ENCODE data around the gene HSD3B2. TPM values are rescaled to one million over a fixed set of nuclear protein-coding genes. Genes with fewer than 3 reads are reported as not detected.

HSD3B2 gene
- total RNA-seq, 1 donor: not detected

DNA sequence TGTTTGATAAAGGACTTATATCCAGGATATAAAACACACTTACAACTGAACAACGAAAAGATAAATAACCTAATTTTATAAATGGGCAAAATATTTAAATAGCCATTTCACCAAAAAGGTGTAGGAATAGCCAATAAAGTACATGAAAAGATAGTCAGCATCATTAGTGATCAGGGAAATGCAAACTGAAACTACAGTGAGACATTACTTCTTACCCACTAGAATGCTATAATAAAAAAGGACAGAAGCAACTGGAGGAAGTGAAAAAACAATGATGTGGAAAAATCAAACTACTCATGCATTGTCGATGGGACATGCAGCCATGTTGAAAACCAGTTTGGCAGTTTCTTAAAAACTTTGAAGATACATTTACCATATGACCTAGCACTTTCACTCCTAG is 48.6 kb downstream of the HSD3B2 start:
- H3K4me3 ChIP-seq (ENCODE audit: low read depth, low read length): no peak overlapping the region
- DNase-seq (ENCODE audit: low read depth): no peak
- TF ChIP-seq, protein P1, sequence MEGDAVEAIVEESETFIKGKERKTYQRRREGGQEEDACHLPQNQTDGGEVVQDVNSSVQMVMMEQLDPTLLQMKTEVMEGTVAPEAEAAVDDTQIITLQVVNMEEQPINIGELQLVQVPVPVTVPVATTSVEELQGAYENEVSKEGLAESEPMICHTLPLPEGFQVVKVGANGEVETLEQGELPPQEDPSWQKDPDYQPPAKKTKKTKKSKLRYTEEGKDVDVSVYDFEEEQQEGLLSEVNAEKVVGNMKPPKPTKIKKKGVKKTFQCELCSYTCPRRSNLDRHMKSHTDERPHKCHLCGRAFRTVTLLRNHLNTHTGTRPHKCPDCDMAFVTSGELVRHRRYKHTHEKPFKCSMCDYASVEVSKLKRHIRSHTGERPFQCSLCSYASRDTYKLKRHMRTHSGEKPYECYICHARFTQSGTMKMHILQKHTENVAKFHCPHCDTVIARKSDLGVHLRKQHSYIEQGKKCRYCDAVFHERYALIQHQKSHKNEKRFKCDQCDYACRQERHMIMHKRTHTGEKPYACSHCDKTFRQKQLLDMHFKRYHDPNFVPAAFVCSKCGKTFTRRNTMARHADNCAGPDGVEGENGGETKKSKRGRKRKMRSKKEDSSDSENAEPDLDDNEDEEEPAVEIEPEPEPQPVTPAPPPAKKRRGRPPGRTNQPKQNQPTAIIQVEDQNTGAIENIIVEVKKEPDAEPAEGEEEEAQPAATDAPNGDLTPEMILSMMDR (IDR thresholded peaks at IDR 0.05; ENCODE audit: insufficient read depth, low read length): no peak

DNA sequence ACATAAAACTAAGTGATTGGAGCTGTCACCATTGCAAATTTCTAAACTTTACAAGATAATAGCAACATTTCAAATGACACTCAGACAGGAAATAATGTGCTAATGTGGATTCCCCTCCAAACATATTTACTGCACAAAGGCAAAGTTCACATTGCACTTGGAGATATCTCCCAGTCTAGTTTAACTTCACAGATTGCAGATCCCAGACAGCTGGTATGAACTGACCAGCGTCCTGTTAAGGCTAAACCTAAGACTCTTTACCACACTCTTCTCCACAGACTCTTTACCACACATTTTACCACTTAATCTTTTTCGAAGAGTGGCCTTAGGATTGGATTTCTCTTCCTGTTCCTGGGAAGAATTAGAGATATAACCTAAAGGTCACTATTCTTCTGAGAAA is 51.5 kb downstream of the HSD3B2 start:
- TF ChIP-seq, protein P1 (IDR thresholded peaks at IDR 0.05; ENCODE audit: insufficient read depth, low read length): no peak
- H3K4me3 ChIP-seq (ENCODE audit: low read depth, low read length): no peak overlapping the region
- no peak for DNase-seq (ENCODE audit: low read depth)

DNA sequence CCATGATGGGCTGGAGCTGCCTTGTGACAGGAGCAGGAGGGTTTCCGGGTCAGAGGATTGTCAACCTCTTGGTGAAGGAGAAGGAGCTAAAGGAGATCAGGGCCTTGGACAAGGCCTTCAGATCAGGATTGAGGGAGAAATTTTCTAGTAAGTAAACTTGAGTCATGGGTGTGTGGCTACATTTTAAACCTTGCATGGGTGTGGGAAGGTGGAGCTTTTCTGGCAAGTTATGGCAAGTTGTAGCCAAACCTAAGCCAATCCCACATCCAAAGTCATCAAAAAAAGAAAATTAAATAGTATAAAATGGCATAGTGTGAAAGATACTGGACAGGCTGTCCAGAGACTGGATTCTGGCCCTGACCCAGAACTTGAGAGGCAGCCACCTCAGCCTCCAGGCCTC is 52.3 kb downstream of the HSD3B2 start:
- H3K4me3 ChIP-seq (ENCODE audit: low read depth, low read length): no peak overlapping the region
- no peak for DNase-seq (ENCODE audit: low read depth)
- TF ChIP-seq, protein P1 (IDR thresholded peaks at IDR 0.05; ENCODE audit: insufficient read depth, low read length): no peak

DNA sequence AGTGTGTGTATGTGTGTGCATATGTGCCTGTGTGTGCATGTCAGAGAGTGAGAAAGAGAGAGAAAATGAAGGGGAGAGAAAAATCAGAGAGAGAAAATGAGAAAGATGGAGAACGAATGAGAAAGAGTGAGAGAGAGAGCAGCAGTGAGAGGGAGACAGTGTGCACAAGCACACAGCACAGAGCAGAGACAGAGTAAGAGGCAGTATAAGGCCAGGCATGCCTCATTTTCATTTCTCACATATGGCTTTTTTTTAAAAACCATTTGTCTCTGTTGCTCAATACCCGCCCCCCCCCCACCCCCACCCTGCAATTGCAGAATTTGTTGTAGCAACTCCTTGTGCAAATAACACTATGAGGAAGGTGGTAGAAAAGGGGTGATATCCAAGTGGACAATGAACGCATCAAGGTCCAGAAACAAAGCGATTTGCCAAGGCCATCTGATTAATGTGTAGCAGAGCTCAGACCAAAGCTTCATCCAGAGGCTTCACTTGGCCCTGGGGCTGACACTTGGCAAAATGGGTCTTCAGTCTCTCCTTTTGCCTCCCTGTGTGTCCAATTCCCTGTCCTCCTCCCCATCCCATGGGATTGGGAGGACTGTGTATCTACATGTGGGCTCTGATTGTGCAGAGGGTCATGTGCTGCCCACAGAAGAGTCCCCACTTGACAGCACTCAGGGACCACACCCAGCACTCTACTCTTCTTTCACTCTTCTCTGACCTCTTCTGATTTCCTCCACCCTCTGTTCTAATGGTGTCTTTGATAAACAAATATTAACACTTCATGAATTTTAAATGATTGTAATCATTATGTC is 53.1 kb downstream of the HSD3B2 start:
- no peak overlapping the region for H3K4me3 ChIP-seq (ENCODE audit: low read depth, low read length)
- no peak for DNase-seq (ENCODE audit: low read depth)
- TF ChIP-seq, protein P1 (IDR thresholded peaks at IDR 0.05; ENCODE audit: insufficient read depth, low read length): no peak

DNA sequence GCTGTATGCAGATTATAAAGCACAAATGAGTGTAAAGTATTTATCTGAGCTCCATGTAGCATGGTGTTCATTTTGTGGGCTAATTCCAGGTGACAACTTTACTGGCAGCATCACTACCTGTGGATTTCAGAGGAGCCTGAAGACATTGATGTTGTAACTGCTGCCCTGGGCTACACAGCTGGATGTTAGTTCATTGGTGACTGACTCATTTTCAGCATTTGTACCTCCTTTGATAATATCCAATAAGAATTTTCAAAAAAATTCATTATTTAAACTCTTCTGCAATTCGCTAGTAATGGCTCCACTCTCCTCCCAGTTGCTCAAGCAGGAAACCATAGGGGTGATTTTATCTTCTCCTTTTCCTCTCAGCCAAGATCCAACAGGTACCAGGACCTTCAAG is 54.8 kb downstream of the HSD3B2 start:
- no peak for DNase-seq (ENCODE audit: low read depth)
- TF ChIP-seq, protein P1 (IDR thresholded peaks at IDR 0.05; ENCODE audit: insufficient read depth, low read length): no peak
- no peak overlapping the region for H3K4me3 ChIP-seq (ENCODE audit: low read depth, low read length)

DNA sequence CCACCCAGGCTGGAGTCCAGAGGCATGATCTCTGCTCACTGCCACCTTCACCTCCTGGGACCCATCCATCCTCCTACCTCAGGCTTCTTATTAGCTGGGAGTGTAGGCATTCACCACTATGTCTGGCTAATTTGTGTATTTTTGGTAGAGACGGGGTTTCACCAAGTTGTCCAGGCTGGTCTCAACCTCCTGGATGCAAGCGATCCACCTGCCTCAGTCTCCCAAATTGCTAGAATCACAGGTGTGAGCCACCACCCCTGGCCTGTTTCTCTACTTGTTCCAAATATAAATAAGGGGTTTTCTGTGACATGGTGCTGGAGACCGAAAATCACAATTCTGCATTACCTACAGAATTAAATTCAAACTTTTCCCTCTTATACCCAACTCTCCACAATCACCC is 55.4 kb downstream of the HSD3B2 start:
- TF ChIP-seq, protein P1 (IDR thresholded peaks at IDR 0.05; ENCODE audit: insufficient read depth, low read length): no peak
- no peak for DNase-seq (ENCODE audit: low read depth)
- no peak overlapping the region for H3K4me3 ChIP-seq (ENCODE audit: low read depth, low read length)

DNA sequence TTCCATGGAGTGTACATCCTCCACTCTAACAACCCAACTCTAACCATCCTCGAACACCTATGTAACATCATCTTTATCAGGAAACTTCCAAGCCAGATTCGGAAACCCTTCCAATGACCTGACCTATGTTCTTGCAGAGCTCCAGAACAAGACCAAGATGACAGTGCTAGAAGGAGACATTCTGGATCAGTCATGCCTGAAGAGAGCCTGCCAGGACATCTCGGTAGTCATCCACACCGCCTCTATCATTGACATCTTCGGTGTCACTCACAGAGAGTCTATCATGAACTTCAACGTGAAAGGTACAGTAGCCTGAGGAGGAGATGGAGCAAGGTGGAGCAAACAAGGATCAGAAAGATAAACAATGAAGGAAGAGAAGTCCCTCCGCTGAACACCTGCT is 56.0 kb downstream of the HSD3B2 start:
- H3K4me3 ChIP-seq (ENCODE audit: low read depth, low read length): no peak overlapping the region
- TF ChIP-seq, protein P1 (IDR thresholded peaks at IDR 0.05; ENCODE audit: insufficient read depth, low read length): no peak
- DNase-seq (ENCODE audit: low read depth): no peak

Data from fibroblast of the aortic adventitia (primary cell).